HG02763 (cell line): ENCODE data around the gene PEAK3.

Source experiments
- ATAC-seq: cut with Tn5 transposase; IDR thresholded peaks from one replicate; pipeline ENCODE4 v1.9.1; 2021; ENCODE audit warnings: mild to moderate bottlenecking, moderate library complexity; ENCODE audit not compliant: unreplicated experiment

Gene PEAK3

GRCh38 chr19:2282062-2282861 is at the start of gene PEAK3:
TSS of gene PEAK3 (minus strand) at chr19:2282175. CDS start at chr19:2280931, 1,244 bp downstream.
- no peak for ATAC-seq

GRCh38 chr19:2330632-2331284 is 48.8 kb upstream of the PEAK3 start:
- no peak for ATAC-seq

- ATAC-seq = no peak
Measured at GRCh38 chr19:2330255-2330631, 48.3 kb upstream of the PEAK3 start.

- no peak for ATAC-seq
Measured at GRCh38 chr19:2329501-2329916, 47.5 kb upstream of the PEAK3 start.

GRCh38 chr19:2329149-2329478 is 47.1 kb upstream of the PEAK3 start:
- ATAC-seq = no peak

GRCh38 chr19:2328401-2329148 is 46.6 kb upstream of the PEAK3 start, which contains the start of the genes LSM7 and SPPL2B:
TSS of gene LSM7 (minus strand) at chr19:2328586. CDS start at chr19:2328566, 20 bp downstream.
TSS of gene SPPL2B (plus strand) at chr19:2328684. CDS start at chr19:2328710, 26 bp downstream.
- peak; percentile 69 for ATAC-seq

GRCh38 chr19:2327773-2328400 is 45.9 kb upstream of the PEAK3 start:
- ATAC-seq = no peak

- ATAC-seq = no peak
Measured at GRCh38 chr19:2326699-2327360, 44.9 kb upstream of the PEAK3 start.

GRCh38 chr19:2325281-2326046 is 43.5 kb upstream of the PEAK3 start:
- ATAC-seq = no peak

GRCh38 chr19:2324220-2324948 is 42.4 kb upstream of the PEAK3 start:
- ATAC-seq = no peak

- no peak for ATAC-seq
Measured at GRCh38 chr19:2323707-2324106, 41.7 kb upstream of the PEAK3 start.

GRCh38 chr19:2321565-2322283 is 39.7 kb upstream of the PEAK3 start:
- no peak for ATAC-seq

- no peak for ATAC-seq
Measured at GRCh38 chr19:2320939-2321338, 39.0 kb upstream of the PEAK3 start.

GRCh38 chr19:2320049-2320448 is 38.1 kb upstream of the PEAK3 start:
- ATAC-seq = no peak

- no peak for ATAC-seq
Measured at GRCh38 chr19:2319551-2319950, 37.6 kb upstream of the PEAK3 start.

GRCh38 chr19:2318923-2319322 is 36.9 kb upstream of the PEAK3 start:
- no peak for ATAC-seq

- no peak for ATAC-seq
Measured at GRCh38 chr19:2317756-2318155, 35.8 kb upstream of the PEAK3 start.

- no peak for ATAC-seq
Measured at GRCh38 chr19:2317300-2317699, 35.3 kb upstream of the PEAK3 start.
